ACHN (cell line): Measurements from ENCODE around the gene N4BP2L2.

Experiments used
- DNase-seq: peaks from one replicate; pipeline ENCODE4 v3.0.0-alpha.2; 2015
- in situ Hi-C: cut with HindIII; loops from 2 replicates; pipeline ENCODE4 v1.10.0; 2017; ENCODE audit warnings: low sequenced_read_pairs, low pct_ligation_motif_present, low pct_unique_long_range_greater_than_20kb

Gene N4BP2L2

GRCh38 chr13:32432856-32433255 is 105.7 kb downstream of the N4BP2L2 start:
- DNase-seq, result no peak
- in situ Hi-C loops, result no loop called here

GRCh38 chr13:32431361-32431760 is 107.2 kb downstream of the N4BP2L2 start:
- in situ Hi-C loops, result no loop called here
- no peak for DNase-seq

- no peak for DNase-seq
- in situ Hi-C loops, result no loop called here
Observed at GRCh38 chr13:32430018-32430747, 108.4 kb downstream of the N4BP2L2 start.

GRCh38 chr13:32429433-32429909 is 109.1 kb downstream of the N4BP2L2 start:
- DNase-seq, result no peak
- in situ Hi-C loops, result no loop called here

- in situ Hi-C loops, result no loop called here
- DNase-seq, result peak; percentile 2
Observed at GRCh38 chr13:32428581-32429432, 109.8 kb downstream of the N4BP2L2 start.

- in situ Hi-C loops, result no loop called here
- DNase-seq, result peak; percentile 57
Observed at GRCh38 chr13:32427852-32428580, 110.6 kb downstream of the N4BP2L2 start, which contains the start of gene N4BP2L1. Gene N4BP2L1, minus strand, starts transcription at chr13:32428130. Its CDS starts 48 bp downstream, at chr13:32428082.

GRCh38 chr13:32426990-32427851 is 111.4 kb downstream of the N4BP2L2 start:
- in situ Hi-C loops, result no loop called here
- peak; percentile 31 for DNase-seq

GRCh38 chr13:32426191-32426989 is 112.2 kb downstream of the N4BP2L2 start:
- in situ Hi-C loops, result no loop called here
- DNase-seq, result peak; percentile 69

- in situ Hi-C loops, result no loop called here
- DNase-seq, result no peak
Observed at GRCh38 chr13:32425158-32425557, 113.4 kb downstream of the N4BP2L2 start.

GRCh38 chr13:32423592-32423991 is 115.0 kb downstream of the N4BP2L2 start:
- DNase-seq, result no peak
- in situ Hi-C loops, result no loop called here

GRCh38 chr13:32419862-32420261 is 118.7 kb downstream of the N4BP2L2 start:
- in situ Hi-C loops, result no loop called here
- no peak for DNase-seq

- no peak for DNase-seq
- in situ Hi-C loops, result no loop called here
Observed at GRCh38 chr13:32417995-32418394, 120.6 kb downstream of the N4BP2L2 start.

- in situ Hi-C loops, result no loop called here
- DNase-seq, result peak; percentile 6
Observed at GRCh38 chr13:32415019-32415418, 123.6 kb downstream of the N4BP2L2 start.

GRCh38 chr13:32414580-32414979 is 124.0 kb downstream of the N4BP2L2 start:
- in situ Hi-C loops, result no loop called here
- DNase-seq, result no peak

GRCh38 chr13:32413284-32413683 is 125.3 kb downstream of the N4BP2L2 start:
- no peak for DNase-seq
- in situ Hi-C loops, result no loop called here

GRCh38 chr13:32409561-32410421 is 128.8 kb downstream of the N4BP2L2 start:
- in situ Hi-C loops, result no loop called here

GRCh38 chr13:32409001-32409313 is 129.6 kb downstream of the N4BP2L2 start:
- in situ Hi-C loops, result no loop called here
- DNase-seq, result no peak

More at GRCh38 chr13:32409561-32410421, 128.8 kb downstream of the N4BP2L2 start:
- DNase-seq, result no peak
